Endothelial cell of hepatic sinusoid (primary cell): ENCODE data around the gene SPEN.

ENCODE experiments used
- in situ Hi-C: cut with HindIII; loops from 2 replicates; pipeline ENCODE4 v1.10.0; 2017; ENCODE audit warnings: low sequenced_read_pairs

The SPEN gene

GRCh38 chr1:15934211-15935055 is 86.9 kb downstream of the SPEN start:
- in situ Hi-C loops = no loop called here

- in situ Hi-C loops = no loop called here
Observed at GRCh38 chr1:15935056-15935950, 87.8 kb downstream of the SPEN start.

DNA sequence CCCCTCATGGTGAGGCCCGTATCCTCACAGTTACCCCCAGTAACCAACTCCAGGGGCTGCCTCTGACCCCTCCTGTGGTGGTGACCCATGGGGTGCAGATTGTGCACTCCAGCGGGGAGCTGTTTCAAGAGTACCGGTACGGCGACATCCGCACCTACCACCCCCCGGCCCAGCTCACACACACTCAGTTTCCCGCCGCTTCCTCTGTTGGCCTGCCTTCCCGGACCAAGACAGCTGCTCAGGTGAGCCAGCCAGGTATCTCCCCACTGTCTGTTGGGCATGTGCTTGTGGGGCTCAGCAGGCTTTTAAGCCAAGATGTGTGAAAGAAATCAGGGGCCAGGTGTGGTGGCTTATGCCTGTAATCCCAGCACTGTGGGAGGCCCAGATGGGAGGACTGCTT is 88.5 kb downstream of the SPEN start:
- in situ Hi-C loops = no loop called here

GRCh38 chr1:15937146-15937545 is 89.6 kb downstream of the SPEN start:
- in situ Hi-C loops = no loop called here

GRCh38 chr1:15937706-15938168 is 90.2 kb downstream of the SPEN start:
- in situ Hi-C loops = no loop called here

DNA sequence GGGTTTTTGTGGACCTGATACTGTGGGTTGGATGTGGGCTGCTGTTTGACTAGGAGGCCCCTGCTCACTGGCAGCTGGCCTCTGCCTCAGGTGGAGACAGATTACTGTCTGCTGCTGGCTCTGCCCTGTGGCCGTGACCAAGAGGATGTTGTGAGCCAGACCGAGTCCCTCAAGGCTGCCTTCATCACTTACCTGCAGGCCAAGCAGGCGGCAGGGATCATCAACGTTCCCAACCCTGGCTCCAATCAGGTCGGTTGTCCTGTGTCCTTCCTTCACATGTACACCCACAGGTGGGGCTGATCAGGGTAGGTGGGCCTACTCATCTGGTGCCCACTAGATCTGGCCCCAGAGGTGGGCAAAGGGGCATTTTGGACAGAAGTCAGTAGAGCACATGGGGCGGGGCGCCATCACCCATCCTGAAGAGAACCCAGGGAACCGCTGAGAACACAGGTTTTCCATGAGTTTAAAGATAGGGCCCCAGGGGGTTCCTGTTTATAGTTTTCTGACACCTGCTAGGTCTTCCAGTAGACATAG is 91.2 kb downstream of the SPEN start:
- in situ Hi-C loops = no loop called here

DNA sequence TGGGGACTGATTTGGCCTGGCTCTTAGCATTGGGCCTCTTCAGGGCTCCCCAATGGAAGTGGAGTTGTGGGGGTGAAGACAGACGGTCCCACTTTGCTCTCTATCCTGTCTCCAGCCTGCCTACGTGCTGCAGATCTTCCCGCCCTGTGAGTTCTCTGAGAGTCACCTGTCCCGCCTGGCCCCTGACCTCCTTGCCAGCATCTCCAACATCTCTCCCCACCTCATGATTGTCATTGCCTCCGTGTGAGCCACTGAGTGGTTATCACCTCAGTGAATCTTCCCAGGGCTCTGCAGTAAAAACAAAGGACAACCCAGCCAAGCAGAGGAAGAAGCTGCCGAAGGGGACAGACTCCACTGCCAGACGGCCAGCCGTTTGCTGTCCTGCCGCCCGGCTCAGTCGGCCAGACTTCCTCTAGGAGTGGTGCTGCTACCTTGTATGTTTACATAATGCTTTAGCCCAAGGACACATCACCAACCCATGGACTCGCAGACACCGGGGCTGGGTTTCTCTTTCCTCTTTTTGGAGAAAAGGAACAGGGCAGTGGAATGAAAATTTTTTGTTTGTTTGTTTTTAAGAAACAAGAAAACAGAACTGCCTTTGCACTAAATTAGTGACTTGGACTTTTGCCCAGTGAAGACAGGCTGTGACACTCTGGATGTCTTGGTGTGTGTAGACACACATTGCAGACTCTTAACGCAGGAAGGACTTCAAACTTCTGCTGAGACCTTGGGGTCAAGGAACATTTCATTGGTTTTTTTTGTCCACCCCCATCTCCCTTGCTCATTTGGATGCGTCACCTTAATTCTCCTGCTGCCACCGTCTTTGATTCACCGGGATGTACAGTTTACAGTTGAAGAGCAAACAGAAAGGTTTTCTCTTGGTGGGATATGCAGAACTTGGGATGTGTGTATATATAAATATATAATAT is 91.9 kb downstream of the SPEN start:
- in situ Hi-C loops = no loop called here

DNA sequence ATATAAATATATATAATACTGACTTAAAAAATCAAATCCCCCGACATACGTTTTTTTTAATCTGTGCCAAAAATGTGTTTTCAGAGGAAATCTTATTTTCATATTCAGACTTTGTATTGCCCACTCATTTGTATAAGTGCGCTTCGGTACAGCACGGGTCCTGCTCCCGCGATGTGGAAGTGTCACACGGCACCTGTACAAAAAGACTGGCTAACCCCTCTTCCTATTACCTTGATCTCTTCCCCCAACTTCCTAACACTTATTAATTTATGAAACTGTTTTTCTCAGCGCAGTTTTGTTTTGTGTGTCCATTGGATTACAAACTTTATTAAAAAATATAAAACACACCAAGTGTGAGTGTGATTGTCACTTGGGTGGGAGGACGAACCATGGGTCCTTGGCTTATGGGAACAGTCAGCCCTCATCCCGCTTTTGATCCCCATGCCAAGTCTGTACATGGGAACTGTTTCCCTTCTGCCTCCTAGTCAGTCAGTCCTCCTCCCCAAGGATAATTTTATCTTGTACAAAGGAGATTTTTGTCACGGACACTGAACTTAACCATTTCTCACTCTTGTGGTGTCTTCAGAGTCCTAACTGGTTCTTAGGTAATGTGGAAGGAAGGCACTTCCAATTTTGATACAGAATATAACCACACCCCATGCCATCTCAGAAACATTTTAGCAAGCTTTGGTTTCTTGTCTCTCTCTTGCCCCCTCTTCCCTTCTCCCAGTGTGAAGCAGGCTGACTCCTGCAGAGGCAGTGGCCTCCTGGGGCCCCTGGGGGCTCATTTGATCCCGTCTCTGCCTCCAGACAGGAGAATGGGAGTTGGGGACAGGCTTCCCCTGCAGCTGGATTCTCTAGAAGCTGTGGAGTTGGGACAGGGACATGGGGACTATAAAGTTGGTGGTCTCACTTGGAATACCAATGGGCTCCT is 92.9 kb downstream of the SPEN start:
- in situ Hi-C loops = no loop called here

DNA sequence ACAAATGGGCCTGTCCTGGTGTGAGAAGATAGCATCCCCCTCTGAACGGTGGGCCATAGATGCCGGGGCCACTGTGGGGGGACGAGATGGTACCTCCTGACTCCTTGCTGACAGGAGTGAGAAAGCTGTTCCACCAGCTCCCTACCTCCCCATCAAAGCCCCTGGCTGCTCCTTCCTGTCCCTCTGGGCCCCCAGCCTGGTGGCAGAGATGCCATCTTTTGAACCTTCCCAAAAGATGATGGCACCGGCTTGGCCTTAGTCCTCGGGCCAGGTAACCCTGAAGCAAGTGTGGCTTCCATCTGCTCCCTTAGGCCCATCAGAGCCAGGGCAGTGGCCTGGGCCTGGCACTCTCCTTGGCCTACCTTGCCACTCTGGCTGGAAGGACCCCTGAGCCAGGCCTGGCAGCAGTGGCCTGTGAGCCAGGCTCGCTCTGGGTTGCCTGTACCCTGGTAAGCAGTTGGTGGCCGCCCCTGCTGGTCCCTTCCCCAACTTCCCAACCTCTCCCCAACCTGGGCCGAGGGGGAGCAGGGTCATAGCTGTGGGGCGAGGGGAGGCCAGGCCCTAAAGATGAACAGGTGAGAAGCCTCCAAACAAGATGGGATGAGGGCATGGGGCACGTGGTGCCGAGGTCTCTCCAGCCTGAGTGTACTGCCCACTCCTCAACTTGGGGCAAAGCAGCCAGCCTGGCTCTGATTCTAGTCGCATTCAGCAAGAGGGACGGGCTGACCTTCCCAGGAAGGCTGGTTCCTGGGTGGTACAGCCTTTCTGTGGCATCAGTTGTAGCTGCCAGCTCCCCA is 93.7 kb downstream of the SPEN start:
- in situ Hi-C loops = no loop called here

GRCh38 chr1:15941899-15942660 is 94.6 kb downstream of the SPEN start:
- in situ Hi-C loops = no loop called here

DNA sequence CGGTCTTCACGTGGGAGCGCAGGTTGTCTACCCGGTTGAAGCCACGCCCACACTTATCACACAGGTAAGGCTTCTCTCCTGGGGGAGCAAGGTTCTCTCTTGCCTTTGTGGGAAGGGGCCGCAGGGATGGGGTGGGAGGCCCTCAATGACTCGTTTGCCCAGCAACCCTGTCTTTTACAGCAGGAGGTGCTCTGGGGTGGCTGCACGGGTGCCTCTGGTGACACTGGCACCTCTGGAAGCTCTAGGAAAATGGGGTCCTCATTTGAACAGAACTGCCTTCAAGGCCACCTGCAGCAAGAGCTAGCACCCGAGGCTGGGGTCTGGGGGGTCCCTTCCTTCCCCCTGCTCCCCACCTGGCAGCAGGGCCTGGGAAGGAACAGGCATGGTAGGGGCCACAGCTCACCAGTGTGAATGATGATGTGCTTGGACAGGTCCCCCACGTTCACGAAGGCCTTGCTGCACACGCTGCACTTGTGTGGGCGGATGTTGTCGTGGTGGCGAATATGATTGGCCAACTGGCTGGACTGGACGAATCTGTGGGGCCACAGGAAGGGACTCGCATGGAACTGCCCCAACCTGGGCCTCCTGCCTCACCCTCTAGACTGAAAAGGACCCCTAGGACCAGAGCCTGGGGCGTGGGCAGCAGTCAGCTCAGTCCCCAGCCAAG is 95.3 kb downstream of the SPEN start:
- in situ Hi-C loops = no loop called here

GRCh38 chr1:15943328-15943991 is 96.0 kb downstream of the SPEN start:
- in situ Hi-C loops = no loop called here

- in situ Hi-C loops = no loop called here
Observed at GRCh38 chr1:15943992-15944307, 96.4 kb downstream of the SPEN start.

DNA sequence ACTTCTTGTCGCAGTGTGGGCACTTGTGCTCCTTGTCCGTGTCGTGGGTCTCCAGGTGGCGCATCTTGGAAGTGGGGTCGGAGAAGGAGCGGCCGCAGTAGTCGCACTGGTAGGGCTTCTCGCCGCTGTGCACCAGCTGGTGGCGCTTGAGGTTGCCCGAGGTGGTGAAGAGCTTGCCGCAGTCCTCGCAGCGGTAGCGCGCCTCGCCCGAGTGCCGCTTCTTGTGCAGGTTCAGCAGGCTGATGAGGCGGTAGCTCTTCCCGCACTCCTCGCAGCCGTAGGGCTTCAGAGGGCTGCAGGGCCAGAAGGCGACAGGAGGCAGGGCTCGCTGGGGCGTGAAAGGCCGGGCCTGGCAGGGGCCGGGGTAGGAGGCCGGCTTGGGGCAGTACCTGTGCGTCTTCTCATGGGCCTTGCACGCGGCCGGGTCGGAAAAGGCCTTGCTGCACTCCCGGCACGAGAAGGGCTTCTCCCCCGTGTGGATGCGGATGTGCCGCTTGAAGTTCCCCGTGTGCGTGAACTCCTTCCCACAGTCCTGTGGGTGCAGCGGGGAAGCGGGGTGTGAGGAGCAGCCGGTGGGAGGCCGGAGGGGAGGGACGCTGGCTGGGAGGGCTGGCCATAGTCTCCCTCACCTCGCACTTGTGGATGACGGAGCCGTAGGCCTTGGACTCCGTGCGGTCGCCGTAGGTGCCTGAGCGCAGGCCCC is 97.0 kb downstream of the SPEN start:
- in situ Hi-C loops = no loop called here

DNA sequence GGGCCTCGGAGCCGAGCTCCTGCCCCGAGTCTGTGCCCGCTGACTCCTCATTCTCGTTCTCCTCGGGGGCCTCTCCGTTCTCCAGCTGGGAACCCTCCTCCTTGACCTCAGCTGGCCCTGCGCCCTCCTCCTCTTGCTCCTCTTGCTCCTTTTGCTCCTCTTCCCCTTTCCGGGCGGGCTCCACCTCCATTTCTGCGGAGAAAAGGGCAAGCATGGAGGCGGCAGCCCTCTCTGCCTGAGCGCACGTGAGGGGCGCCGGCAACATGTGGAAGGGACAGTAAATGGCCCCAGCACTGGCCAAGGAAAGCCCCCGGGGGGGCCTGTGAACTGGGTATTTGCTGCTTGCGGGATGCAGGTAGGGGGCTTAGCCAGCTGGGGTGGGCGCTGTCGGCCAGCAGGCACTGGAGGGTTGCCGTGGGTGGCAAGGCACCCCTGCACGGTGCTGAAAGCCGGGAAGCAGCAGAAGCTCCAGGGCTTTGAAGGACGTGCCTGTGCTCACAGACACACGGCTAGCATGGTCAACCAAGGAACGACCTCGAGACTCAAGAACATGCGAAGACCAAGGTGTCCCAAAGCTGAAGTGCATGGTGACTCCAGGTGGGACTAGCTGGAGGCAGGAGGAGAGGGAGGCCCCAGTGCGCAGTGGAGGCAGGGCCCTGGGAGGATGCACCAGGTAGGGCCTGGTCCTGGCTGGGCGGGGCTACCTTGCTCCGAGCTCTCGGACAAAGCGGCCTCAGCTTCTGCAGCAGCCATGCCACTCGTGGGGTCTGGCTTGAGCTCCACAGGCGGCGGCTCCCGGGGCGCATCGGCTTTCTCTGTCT is 97.7 kb downstream of the SPEN start:
- in situ Hi-C loops = no loop called here
